HEK293 (cell line): ENCODE measurements around the gene DMAC2.
"Not testable (repeated sequence)": the region's sequence is repeated elsewhere in the genome, so short reads cannot be mapped to it uniquely, and the experiment has no call there.

Experiments
- CTCF ChIA-PET: fragments of 350-600 bp; formaldehyde crosslinking; extraction: SDS; loops from one replicate; lab custom pipeline; 2021; ENCODE audit warnings: antibody characterized with exemption; lab: Yijun Ruan, JAX
- POLR2A ChIA-PET: fragments of 300-600 bp; formaldehyde crosslinking; extraction: SDS; loops from one replicate; lab custom pipeline; 2020; ENCODE audit warnings: antibody characterized with exemption, inconsistent platforms; lab: Yijun Ruan, JAX
- H3K27ac ChIP-seq: fragments of 200-500 bp; sonication (Bioruptor generic); 2 replicates; pipeline ENCODE4 v1.5.1; 2014; ENCODE audit warnings: low read depth, low read length, control low read depth, inconsistent platforms; ENCODE audit errors: extremely low read depth
- H3K36me3 ChIP-seq, 2 experiments: fragments of 200-500 bp in 1 of 2; sonication (Bioruptor generic) in 1 of 2; 1 replicate in 1 of 2; 2 replicates in 1 of 2; pipeline ENCODE4 v1.5.1; 2014 to 2017; ENCODE audit warnings: inconsistent platforms in 2 of 2, low read length in 2 of 2; ENCODE audit not compliant: control insufficient read depth in 2 of 2, insufficient read depth in 1 of 2
- H3K4me1 ChIP-seq: fragments of 200-500 bp; sonication (Bioruptor generic); 2 replicates; pipeline ENCODE4 v1.5.1; 2014; ENCODE audit warnings: mild to moderate bottlenecking, low read length, inconsistent platforms; ENCODE audit not compliant: control insufficient read depth, insufficient read depth
- H3K4me3 ChIP-seq: 2 replicates; pipeline ENCODE4 v1.5.1; 2011; ENCODE audit warnings: low read depth, mild to moderate bottlenecking, control low read depth, low read length, moderate library complexity
- H3K9me3 ChIP-seq: fragments of 200-500 bp; sonication (Bioruptor generic); 2 replicates; pipeline ENCODE4 v1.5.1; 2014; ENCODE audit warnings: low read depth, low read length, inconsistent platforms; ENCODE audit not compliant: control insufficient read depth, insufficient read depth
- ZNF121 ChIP-seq: fragments of 450-650 bp; formaldehyde crosslinking; IDR thresholded peaks from 2 replicates; pipeline ENCODE4 v1.5.1; 2016; ENCODE audit warnings: missing biosample characterization, missing genetic modification characterization

The DMAC2 gene

GRCh38 chr19:41381536-41381935 lies 58.2 kb downstream of the DMAC2 start:
- peak; percentile 98 for TF ChIP-seq ZNF121 (tag by site-specific recombination)
- not testable (repeated sequence) for H3K36me3 ChIP-seq, H3K4me1 ChIP-seq, H3K9me3 ChIP-seq, H3K4me3 ChIP-seq, H3K27ac ChIP-seq
- ChIA-PET POLR2A (interaction anchor here (6.2 kb wide), 1 partner anchor 17 kb away, joined by 64 read pairs; the partner anchor contains the start of gene B9D2), CTCF (interaction anchor here (0.7 to 1.9 kb wide), 4 partner anchors 16 to 68 kb away, joined by 3 to 4 read pairs (median 4); no protein-coding TSS in a partner anchor)
